Camera-type eye (tissue), 1 donor: ENCODE results near the gene CASK. TPM values are rescaled to one million over a fixed set of nuclear protein-coding genes. Genes with fewer than 3 reads are reported as not detected.

Source experiments
- total RNA-seq: library from RNA; depleted of rRNA; stranded (reverse); fragments of >200 nt; gene quantifications from one replicate; pipeline ENCODE4 v1.2.3, GENCODE V29; 2014

Gene CASK
- total RNA-seq: 118 TPM

GRCh38 chrX:41923211-41923977, at the start of gene CASK:
TSS of gene CASK (minus strand) at chrX:41923554. CDS start at chrX:41922988, 566 bp downstream.

GRCh38 chrX:41723826-41724225, 199.5 kb downstream of the CASK start, which contains the start of gene GPR82:
TSS of gene GPR82 (plus strand) at chrX:41724181. CDS start at chrX:41727027, 2,846 bp downstream.

GRCh38 chrX:41688835-41689234, 234.5 kb downstream of the CASK start, which contains the start of gene GPR34:
TSS of gene GPR34 (plus strand) at chrX:41688973. CDS start at chrX:41695634, 6,661 bp downstream.

Other genes with a start within 250 kb of the CASK start
- gene GPR34, start 234.6 kb downstream of the CASK start, total RNA-seq: 4.3 TPM
- not detected for gene GPR82, start 199.4 kb downstream of the CASK start, total RNA-seq